Inferior parietal cortex (tissue), 1 donor: Measurements from ENCODE around the gene LGR5.

ENCODE experiments used
- DNase-seq: peaks from one replicate; pipeline ENCODE4 v3.0.0-alpha.2; 2016; ENCODE audit errors: extremely low spot score

Gene LGR5

DNA sequence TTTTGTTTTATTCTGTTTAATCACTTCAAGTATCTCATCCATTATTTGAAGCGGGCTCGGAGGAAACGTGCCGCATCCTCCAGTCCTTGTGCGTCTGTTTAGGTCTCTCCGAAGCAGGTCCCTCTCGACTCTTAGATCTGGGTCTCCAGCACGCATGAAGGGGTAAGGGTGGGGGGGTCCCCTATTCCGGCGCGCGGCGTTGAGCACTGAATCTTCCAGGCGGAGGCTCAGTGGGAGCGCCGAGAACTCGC is 311 bp upstream of the LGR5 start:
- no peak for DNase-seq

DNA sequence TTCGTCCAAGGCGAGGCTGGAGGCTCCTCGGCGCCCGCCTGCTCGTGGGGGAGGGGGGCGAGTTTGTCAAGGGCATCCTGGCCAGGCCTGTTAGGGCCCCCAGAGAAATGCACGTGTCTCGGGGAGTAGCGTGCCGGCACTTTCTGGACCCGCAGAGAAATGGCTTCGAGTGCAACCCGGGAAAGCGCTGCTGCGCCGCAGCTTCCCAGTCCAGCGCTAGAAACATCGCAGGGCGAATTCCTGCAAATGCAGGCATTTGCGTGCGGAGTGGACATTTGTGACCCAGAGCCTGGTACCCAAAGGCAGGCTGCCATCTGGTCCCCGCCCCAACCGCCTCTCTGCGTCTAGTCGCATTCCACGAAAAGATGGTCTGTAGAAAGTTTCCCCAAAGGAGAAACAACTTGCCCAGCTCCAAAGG is 756 bp downstream of the LGR5 start:
- no peak for DNase-seq

DNA sequence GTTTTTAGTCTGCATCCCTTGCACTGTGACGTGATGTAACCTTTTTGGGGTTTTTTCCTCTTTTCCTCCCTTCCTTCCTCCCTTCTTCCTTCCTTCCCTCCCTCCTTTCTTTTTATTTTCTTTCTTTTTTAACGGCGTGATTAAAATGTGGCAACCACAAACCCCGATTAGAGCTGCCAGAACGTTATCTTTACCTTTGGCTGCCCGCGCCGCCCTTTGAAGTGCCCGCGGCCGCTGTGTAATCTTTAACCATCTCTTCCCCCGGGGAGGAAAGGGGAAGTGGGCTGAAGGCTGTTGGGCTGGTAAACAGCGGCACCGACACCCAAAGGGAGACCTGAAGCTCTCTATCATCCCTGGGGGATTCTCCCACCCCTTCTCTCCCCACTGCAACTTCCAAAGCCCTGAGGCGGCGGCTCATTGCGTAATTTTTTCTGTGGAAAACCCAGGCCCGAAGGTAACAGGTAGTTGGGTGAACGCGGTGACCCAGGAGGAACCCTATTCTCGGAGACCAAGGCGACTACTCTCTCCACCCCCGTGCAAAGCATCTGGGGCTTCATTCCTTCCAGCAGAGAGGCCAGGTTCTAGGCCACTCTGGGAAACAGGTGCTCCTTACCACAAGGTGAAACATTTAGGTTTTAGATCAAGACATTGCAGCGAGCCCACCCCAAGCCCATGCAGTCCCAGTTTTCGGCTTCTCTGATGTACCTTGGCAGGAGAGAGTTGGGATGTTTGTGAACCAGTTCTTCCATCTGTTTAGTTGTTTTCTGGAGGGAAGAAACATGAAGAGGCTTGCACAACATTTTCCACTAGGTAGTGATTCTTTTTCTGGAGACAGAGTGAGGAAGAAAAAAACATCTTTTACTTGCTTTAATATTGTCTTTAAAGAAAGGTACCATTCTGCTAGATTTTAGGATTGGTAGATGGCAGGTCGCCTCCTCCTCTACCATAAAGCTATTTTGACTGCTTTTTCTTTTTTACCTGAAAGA is 1.5 kb downstream of the LGR5 start:
- DNase-seq = no peak

DNA sequence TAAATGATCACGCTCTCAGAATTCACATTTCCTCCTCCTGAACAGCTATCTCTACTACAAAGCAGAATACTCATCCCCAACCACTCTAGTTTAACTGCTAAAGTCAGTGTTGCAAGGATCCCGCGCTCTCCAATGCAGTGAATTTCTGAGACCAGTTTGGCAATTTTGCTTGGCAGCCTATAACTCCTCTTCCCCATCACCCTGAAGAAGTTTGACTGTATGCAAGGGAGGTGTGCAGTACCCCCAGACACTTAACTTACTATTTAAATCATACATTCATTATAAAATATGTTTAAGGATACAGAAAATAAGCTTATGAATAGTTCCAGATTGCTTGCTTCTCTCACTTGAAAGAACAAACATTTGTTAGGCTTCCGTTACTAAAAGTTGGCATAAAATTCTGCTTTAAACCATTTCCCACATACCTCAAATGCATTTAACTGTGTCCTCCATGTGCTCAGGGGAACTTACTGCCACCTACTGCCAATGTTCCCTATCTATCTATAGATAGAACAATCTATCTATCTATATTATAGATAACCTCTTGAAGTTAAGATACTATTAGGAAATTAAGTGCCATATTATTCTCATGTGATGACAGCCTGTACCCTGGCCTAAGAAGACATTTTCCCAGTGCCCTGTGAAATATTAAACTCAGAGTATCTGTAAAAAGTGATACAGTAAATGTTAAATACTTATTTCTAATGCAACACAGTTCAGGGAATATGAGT is 2.4 kb downstream of the LGR5 start:
- DNase-seq = no peak

DNA sequence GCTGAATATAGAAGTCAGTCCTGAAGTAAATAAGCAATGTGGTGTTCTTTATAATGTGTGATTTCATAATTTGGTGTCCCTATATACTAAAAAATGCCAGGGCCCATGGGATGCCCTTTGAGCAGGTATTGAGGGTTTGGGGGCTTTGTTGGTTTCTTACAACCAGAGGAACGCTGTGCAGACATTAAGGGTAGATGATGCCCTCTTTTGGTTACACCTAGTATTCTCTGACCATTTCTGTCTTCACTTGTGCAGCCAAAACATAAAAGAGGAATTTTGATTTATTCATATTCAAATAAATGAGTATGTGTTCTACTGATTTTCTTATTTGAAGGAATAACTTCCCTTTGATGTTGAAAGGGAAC is 3.0 kb downstream of the LGR5 start:
- DNase-seq = no peak

DNA sequence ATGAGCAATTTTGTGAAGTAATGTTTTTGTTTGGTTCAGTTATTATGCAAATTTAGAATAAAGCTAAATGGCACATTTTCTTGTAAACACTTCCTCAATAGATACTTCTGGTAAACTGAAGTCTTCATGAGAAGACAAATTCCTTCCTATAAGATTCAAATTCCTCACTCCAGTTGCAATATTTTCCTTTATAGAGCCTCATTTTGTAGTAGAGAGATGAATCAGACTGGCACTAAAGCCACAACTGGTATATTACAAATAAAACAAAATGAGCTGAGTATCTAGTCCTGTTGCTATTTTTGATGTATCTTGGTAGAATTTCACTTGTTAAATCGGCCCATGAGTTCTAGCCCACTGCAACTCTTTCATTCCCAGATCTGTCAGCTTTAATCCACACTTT is 5.5 kb downstream of the LGR5 start:
- no peak for DNase-seq

DNA sequence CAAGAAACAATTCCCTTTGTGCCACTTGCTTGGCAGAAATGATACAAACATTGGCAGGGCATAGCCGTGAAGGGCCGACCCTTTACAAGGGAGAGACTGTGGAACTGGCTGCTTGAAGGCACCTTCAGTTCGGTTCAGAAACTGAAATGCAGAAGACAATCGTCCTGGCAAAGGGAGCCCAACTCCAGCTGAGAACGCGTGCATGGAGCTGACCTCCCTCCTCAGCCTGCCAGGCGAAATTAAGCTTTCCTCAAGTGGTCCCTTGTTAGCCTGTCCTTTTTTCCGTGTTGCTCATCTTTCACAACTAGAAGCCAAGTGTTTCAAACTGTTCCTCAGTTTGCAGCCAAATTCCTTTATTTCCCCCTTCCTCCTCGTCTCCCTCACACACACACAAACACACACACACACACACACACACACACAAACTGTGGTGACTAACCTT is 8.1 kb downstream of the LGR5 start:
- DNase-seq = no peak

DNA sequence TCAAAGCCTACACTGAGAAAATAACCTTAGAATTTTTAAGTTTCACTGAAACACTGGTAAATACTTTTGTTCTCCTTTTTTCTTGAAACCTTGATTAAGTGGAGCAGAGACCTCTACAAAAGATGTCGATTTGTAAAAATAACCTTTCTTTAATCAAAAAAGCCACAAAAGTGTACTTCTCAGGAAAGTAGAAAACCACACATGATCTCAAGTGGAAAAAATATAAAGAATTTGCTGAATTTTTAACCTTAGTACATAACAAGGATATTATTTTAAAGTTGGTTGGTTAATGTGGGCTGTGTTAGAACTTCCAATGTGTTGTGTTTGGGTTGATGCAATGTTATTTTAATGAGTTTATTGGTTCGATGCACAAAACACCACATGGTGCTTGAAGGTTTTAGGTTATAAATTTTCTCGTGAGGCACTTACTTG is 8.6 kb downstream of the LGR5 start:
- no peak for DNase-seq

DNA sequence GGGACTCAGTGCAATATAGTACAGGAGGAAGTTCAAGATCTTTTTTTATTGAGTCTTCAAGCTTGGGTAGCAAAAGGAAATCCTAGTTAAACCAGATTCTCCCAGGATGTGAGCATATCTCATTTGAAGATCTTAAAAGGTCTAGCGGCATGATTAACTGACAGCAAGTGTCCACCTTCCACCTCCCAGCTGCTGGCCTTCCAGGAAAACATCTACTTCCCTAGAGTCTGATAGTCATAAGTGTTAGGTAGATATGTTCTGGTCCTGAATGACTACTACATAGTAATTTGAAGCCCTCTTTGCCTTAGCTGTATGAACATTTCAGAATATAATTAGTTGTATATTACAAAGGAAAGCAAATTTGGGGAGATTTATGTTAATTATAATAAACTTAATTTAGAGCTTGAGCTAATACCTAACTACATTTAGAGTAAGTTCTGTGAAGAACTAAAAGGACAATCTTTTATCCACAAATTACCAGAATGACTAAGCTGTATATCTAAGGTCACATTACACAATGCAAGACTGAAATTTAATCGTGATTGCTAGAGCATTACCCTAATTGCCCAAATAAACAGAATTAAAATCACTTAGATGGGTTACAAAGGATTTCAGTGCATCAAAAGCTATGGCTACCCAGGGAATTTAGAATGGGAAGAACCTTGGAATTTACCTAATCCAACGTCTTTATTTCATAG is 9.9 kb downstream of the LGR5 start:
- no peak for DNase-seq

DNA sequence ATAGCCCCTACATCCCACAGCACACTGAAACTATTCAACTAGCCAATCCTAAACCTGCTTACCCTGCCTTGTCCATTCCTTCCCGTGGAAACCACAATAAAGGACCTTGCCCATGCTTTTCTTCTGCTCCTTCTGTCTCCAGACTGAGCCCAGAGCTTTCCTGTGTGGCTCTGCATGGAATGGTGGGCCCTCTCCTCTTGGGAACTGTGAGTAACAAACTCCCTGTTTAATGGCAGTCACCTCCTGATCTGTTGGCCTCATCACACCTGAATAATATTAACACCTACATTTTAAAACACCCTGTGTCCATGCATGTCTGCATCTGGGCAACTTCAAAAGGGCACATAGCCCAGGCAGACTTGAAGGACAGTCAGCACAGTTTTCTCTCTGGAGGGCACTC is 12.4 kb downstream of the LGR5 start:
- no peak for DNase-seq

DNA sequence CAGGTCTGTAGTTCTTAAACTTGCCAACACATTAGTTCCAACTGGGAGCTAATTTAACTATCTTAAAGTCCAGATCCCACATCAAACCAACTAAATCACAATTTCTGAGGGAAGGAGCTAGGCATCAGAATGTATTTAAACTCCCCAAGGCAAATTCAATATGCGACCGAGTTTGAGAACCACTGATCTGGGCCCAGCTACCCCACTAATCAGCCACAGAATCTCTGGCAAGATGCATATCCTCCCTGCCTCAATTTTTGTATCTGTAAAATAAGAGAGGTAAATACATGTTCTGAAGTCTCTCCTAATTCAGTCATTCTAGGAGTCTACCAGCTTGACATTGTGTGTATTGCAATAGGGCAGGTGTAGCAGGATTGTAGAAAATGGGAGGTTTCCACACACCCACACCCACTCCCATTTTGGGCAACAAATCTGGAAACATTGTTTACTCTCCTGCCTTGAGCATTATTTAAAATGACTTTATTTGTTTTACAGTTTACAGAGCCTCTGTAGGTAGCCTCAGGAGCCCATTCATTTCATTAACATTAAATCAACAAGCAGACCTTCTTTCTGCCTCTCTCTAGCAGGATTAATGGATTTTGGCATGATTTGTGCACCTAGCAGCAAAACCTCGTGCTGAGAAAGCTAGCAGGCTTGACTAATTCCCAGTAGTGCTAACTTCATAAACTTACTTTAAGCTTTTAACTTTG is 15.6 kb downstream of the LGR5 start:
- DNase-seq = no peak

DNA sequence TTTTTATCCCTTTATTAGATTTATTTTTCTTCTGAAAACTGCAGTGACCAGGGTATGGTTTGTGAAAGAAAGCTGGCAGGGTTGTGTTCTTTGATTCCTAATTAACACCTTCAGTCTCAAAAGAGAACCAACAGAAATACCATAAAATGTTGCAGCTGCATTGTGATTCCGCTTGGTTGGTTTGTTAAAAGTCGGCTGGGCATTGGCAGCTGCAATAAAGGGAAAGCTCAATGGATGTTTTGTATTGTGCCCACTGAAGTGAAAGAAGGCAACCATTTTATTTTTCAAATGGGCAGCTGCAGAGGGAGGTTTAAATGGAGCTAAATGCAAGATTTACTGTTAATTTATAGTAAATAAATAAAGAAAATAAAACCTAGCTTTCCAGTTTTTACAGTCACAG is 16.7 kb downstream of the LGR5 start:
- DNase-seq = peak; percentile 68

DNA sequence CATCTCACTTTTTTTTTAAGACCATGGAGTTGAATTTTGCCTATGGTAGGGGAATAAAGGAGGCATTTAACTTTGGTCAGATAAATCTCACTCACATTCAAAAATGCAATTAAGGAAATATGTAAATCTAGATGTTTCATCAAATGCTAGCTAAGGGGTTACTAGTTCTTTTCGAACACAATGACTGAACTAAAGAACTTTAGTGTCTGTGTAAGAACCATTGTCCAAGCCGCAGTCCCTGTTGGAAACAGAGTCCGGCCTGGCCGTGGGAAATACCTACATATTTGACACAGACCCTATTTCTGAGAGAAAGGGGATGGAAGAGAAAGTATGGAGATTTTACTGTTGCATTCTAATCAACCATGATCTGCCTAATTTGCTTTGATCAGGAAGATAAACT is 17.4 kb downstream of the LGR5 start:
- no peak for DNase-seq

DNA sequence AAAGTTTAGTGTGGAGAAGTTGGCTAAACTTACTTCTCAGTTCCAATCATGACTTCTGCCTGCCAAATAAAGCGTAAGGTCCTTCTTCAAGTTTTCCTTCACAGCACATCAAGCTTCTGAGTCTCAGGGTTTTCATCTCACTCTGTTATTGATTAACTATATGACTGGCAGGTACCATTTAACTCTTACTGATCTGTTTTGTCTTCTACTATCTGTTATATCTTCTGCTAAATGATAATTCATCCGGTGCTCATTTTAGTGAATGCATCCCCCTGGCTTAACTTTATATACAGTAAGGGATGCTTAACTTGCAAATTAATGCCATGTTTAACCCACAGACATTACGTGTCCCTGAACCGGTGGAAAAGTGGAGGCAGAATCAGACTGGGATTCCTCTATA is 20.7 kb downstream of the LGR5 start:
- DNase-seq = no peak

DNA sequence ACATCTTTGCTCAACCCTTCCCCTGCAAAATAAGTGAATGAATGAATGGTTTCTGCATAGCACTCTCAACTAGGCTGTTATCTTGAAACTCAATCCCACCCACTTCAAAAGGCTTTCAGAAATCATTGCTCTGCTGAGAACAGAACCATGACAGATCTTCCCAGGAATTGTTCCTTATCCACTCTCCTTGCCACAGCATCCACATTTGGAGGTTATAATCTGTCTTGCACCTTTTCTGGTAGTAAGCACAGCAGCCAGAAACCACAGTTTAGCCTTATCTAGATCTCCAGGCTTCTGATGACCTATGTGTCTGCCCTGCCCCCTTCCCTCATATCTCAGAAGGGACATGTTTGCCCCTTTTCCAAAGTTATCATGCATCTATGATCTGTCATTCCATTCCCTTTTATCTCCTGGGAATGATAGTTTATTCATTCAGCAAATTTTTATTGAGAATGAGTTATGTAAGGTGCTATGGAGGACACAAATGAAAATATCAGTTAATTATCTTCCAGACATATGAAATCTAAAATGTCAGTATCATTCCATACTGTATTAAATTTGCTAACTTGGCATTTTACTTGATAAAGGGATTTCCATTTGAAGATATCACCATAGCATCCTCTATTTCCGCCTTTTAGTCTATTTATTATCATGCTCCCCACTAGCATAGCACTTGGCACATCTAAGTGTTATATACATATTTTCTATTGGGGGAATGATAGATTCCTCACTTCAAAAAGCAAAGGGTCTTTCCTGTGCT is 21.4 kb downstream of the LGR5 start:
- no peak for DNase-seq

DNA sequence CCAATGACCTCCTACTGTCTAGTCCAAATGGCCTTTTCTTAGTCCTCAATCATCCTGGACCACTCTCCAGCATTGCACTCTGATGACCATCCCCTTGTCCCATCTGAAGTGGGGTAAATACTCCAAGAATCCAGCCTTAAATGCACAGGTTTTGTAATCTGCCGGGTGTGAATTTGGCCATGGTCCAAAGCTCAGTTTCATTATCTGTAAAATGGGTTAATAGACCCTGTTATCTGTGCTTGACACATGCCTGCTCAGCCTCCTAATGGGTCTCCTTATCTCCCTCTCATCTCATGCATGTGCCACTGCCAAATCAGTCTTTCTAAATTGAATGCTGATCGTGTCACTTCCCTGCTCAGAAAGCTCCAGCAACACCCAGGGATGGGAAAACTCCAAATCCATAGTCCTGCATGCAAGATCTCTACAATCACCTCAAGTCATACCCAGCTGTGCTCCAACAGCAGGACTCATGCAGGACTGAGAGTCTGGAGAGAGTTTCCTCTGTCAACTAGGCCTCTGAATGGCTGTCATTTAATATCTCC is 22.3 kb downstream of the LGR5 start:
- DNase-seq = no peak

DNA sequence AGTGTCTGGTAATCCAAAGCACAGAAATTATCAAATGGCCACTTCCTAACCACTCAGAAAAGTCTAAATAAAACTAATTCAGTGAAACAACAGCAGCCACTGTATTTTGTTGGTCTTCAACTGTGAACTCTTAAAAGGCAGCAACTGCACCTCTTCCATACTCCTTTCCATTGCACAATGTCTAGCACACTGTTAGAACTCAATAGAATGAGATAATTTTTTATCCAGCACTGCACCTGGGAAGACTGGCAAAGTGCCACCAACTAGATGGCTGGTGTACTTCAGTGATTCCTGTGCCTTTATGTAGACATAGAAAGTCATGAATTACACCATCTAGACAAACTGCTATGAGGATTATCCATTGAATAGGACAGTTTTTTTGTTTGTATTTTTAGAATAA is 26.2 kb downstream of the LGR5 start:
- no peak for DNase-seq

DNA sequence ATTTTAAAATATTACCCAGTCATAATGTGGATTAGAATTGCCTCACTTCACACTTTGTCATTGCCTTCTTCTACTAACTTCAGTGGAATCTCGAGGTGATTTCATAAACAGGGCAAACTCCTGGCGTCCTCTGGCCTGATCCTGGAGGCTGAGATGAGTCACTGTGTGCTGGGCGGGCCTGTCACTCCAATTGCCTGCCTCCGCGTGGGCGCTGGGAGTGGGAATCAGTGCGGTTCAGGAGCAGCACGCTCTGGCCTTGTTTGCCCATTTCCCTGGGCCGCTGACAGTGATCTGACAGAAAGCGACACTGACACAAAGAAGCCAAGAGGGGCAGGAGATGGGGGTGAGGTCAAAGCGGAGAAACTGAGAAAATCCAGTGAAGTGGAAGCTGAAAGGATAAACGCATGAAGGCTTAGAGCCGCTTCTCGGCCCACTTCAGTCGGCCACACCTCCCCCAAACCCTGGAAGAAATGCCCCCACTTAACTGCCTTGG is 29.7 kb downstream of the LGR5 start:
- DNase-seq = no peak

DNA sequence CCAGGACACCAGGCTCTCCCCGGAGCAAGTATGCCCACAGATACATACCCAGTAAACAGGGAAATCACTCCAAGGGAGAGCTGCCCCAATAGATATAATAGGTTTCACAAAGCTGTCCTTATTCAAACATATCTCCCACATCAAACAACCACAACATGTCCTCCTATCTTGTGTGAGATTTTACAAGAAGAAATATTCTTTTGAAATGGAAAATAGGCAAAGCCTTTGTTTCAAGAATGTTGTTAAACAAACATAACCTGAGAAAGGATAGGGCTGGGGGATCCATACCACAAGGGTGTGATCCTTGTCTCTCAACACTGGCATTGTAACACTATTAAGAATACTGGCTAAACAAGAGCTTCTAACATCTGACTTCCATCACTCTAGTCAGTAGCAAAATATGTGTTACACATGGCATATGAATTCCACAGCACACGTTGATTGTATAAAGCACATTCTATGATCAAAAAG is 32.9 kb downstream of the LGR5 start:
- no peak for DNase-seq

DNA sequence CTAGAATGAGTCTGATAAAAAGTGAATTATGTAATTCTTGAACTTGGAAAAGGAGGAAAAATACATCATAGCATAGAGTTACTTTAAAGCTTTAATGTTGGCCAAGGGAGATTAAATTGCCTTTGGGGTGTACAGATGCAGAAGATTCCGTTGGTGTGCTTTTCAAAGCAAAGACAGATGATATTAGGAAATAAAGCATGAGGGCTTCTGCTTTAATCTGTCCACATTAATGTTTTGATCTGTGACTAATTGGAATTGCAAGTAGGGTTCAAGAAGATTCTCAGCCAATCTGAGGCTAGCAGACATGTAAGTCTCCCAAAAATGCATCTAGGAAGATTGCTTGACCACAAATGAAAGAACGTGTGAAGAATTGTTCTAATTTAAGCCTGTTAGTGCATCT is 35.2 kb downstream of the LGR5 start:
- no peak for DNase-seq

DNA sequence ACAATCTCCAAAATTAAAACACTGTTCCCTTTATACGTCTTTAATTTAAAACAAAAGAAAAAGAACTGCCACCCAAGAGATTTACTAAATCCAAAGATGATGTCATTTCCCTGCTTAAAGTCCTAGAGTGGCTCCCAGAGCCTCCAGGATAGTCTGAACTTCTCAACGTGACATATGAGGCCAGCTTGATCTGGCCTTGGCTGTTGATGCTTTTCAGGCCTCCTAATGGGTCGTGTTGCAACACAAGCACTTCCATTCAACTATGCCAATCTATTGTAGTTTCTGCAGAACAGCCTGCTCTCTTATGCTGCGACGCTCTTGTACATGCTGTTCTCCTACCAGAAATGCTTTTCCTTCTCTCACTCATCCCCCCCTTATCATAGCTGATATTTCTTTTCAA is 35.7 kb downstream of the LGR5 start:
- no peak for DNase-seq
